Measurements from ENCODE around the gene BAIAP3.
"Not testable (repeated sequence)": the region's sequence is repeated elsewhere in the genome, so short reads cannot be mapped to it uniquely, and the experiment has no call there.

BAIAP3 gene

DNA sequence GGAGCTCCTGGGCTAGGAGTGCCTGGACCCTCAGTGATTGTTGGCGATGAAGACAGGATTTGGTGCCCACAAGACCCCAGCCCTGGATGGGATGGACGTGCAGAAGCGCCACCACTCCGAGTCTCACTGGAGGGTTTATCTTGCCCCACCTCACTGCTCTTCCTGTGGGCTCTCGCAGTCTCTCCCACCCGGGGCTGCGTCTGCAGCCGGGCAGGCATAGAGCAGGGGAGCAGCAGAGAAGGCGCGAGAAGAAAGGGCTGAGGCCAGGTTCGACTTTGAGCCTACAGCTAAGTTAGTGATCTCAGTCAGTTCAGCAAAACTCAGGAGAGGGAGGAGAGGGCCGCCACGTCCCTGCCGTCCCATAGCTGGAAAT is 17.4 kb upstream of the BAIAP3 start:
- no peak for DNase-seq

DNA sequence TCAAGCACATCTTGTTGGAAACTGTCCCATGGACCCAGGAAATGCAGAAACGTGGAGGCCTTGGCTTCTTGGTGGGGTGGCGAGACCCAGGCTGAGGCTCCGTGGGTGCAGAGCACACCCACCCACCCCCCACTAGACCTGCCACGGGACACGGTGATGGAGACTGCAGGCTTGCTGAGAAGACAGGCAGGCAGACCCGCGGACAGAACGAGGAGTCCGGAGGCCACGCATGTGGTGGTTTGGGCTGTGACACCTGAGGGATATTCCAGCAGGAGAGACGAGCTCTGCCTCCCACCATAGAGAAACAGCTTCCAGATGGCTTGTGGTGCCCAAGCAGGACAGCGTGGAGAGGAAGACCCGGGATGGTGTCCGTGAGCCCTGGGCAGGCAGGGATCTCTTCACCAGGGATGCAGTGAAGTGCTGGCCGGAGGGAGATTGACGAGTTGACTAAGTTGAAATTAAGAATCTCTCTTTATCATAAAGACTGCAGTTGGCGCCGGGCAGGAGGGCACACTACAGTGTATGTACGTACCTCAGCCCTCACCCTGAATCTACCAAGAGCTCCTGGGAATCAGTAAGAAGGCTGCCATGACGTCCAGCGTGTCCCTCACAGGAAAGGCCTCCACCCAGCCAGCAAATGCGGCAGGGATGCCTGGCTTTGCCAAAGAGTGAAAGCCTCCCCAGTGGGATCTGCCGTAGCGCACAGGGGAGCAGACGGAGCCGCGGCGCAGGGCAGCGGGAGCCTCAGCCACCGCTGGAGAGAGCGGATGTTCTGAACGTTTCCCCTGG is 15.8 kb upstream of the BAIAP3 start:
- DNase-seq, result no peak

DNA sequence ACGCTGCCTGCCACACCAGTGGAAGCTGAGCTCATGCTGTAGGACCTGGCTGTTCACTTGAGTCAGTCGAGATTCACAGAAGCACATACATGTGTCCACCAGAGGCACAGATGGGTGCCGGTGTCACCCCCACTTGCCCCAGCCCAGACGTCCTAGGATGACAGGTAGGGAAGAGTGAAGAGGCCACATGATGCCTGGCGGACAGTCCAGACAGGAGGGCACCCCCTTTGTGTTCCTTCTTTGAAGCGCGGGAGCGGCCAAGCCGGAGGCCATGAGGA is 15.2 kb upstream of the BAIAP3 start:
- no peak for DNase-seq

DNA sequence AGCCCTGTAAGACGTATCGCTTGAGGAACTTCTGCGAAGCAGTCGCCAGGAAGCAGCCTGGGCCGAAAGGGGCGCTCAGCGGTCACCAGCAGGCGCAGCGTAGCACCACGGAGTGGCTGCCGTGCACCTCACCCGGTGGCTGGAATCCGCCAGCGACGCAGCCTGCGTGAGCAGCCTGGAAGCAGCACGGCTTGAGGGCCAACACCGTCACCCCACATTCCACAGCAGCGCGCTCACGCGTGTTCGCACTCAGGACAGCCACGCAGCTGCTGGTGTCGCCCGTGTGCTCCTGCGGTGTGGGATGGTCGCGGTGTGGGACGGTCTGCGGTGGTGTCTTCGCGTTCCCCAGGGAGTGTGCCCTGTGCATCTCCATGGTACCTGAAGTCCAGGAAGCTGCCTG is 14.4 kb upstream of the BAIAP3 start:
- no peak for DNase-seq

DNA sequence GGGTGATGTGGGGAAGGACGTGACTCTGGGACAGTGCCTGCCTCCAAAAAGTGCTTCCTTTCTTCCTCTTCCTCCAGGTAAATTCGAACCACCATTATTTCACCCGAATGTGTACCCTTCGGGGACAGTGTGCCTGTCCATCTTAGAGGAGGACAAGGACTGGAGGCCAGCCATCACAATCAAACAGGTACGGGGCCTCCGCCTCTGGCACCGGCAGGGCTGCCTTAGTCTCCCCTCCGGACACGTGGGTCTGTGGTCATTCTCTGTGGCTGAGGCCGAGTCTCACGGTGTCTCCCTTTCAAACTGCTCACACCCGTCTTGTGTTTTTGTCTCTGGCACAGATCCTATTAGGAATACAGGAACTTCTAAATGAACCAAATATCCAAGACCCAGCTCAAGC is 13.3 kb upstream of the BAIAP3 start:
- no peak for DNase-seq

DNA sequence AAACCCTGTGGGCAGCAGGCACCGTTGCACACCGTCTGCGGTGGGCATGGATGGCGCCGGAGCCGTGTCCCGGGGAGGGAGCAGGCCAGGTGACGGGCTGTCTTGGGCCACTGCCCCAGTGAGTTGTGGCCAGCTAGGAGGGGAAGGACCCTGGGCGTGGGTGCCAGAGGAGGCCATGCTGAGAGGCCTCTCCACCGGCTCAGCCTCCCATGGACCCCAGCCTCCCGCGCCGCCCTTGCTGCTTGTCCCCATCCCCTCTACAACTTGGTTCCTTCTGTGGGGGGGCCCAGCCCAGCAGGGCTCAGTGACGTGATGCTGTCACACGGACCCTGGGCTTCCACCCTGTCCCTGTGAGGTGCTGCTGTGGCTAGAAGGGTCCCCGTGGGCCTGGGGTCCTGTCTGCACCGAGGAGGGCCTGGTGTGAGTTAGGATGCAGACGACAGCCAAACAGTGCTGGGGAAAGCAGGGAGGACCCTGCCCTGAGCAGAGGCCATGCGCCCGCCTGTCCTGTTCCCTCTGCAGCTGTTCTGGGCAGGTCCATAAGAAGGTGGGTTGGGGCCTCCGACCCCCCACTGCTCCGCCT is 12.7 kb upstream of the BAIAP3 start:
- no peak for DNase-seq

DNA sequence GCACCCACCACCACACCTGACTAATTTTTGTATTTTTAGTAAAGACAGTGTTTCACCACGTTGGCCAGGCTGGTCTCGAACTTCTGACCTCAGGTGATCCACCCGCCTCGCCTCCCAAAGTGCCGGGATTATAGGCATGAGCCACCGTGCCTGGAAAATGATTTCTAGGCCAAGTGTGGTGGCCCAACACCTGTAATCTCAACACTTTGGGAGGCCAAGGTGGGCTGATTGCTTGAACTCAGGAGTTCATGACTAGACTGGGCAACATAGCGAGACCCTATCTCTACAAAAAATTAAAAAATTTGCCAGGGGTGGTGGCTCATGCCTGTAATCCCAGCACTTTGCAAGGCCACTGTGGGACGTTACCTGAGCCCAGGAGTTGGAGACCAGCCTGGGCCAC is 11.0 kb upstream of the BAIAP3 start:
- DNase-seq, result no peak

DNA sequence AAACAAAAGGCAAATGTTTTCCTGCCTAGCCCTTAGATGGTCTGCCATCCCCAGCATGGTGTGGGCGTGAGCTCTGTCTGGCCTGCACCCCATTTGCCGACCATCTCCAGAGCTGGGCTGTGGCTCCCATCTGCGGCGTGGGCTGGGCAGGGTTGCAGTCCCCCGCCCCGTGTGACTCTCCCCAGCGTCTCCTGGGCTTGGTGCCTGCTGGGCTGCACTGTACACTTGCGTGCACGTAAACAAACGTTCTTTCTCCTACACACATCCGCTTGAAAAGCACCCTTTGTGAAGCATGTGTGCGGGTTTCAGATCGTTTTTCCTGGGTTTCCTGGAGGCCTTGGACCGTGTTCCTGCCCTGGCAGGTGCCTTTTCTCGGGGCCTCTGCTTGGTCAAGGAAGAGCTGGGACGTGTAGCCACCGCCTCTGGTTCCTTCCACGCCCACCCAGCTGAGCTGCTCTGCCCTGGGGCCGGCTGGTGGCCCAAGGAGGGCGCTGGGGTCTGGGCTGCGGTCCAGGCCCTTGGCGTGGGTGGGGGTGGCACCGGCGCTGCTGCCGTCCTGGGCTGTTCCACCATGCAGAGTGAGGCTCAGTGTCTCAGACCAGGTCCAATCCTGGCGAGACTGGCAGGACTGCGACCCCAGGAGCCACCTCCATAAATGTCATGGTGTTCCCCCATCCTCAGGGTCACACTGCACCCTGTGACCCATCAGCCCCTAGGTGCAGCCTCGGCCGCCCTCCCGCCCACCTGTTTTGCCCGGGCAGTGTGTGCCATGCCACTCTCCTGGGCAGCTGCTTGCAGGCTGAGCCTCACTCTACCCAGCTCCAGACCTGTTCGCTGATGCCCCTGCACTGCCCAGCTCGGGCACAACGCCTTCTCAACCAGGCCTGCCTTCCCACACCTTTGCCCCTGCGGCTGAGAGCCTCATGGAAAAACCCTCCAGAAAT is 9.9 kb upstream of the BAIAP3 start:
- no peak for DNase-seq

DNA sequence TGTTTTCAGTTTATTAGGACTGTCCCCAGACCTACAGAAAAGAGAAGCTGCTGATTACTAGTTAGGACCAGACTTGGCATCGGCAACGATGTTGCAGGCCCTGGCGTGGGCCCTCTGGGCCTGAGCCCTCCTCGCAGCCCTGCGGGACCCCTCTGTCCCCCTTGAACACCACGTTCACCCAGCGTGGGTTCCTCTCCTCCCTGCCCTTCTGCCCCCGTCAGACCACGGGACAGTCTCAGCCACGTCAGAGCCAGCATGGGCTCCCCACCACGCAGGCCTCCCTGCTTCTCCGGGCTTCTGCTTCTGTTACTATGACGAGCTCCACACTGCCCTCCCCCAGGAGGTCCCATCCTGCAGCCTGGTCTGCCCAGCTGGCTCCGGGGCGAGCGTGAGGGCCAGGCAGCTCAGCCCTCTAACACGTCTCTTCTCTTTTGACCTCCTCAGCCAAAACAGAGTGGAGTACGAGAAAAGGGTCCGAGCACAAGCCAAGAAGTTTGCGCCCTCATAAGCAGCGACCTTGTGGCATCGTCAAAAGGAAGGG is 9.1 kb upstream of the BAIAP3 start:
- no peak for DNase-seq

DNA sequence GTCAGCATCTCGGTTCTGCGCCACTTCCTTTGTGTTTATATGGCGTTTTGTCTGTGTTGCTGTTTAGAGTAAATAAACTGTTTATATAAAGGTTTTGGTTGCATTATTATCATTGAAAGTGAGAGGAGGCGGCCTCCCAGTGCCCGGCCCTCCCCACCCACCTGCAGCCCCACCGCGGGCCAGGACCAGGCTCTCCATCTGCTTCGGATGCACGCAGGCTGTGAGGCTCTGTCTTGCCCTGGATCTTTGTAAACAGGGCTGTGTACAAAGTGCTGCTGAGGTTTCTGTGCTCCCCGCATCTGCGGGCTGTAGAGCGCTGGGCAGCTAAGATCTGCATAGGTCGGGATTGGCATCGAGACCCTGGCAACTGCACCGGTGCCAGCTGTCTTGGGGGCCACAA is 8.2 kb upstream of the BAIAP3 start:
- DNase-seq, result no peak

DNA sequence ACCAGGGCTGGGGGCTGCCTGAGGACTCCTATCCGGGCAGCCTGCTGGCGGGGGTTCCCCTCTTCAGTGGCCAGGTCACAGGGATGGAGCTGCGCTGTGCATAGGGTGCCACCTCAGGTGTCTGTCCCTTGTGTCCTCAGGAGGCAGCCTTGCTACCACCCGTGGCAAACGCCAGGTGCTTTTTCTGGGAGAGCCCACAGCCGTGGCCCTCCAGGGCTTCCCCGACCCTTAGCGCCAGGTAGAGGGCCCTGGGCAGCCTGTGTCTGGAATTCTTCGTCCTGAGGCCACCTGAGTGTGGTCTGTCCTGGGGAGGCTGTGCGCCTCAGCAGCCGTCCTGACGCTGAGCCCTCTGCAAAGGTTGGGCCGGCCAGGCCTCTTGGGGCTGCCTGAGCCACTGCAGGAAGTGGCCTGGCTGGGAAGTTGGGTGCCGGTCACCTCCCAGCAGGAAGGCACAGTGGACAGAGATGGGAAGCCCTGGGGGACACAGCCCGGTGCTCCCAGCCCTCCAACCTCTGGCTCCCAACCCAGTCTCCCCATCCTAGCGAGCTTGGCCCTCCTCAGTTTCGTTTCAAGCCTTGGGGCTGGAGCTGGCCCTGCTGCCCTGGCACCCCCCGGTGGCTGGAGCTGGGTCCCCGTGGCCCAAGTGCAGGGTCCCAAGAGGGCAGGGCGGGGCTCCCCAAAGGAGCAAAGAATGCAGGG is 7.6 kb upstream of the BAIAP3 start:
- DNase-seq, result no peak

DNA sequence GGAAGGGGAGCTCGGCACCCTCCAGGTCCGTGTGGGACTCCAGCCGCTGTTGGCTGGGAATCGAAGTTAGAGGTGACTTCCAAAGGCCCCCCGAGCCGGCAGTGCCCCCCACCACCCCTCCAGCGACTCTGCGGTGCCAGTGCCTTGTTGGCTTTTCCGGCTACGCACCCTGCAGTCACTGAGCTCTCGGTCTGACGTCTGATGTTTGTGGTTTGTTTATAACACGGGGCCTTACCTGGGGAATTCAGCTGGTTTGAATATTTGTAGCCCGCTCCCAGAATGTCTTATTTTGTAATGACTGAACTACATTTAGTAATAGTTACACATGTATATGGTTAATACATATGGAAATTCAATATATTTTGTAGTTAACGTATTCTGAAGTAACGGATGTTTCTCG is 7.1 kb upstream of the BAIAP3 start:
- DNase-seq, result no peak

DNA sequence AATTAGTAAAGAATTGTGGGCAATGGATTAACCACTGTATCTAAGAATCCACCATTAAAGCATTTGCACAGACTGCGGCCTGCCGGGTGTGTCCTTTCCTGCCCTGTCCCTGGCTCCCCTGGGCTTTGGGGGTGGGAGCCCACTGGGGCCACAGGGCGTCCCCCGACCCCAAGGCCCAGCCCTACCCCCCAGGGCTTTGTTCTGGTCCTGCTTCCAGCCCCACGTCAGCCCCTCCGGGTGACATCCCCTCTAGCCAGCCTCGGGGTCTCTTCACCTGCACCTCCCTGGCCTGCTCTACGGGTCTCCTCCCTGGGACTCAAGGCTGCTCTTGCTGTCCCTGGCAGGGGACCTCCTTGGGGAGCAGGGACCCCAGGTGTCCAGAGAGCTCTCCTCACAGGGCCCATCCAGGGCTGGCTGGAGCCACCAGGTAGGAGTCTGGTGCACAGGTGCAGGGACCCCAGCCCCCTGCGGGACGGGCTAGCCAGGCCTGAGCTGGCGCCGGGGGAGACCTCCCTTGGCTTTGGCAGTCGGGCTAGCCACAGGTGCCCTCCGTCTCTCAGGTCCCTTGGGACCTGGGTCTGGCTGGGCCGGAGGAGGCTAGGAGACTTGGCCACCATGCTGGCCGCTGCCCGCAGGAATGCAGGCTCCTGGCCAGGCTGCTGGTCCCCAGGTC is 6.4 kb upstream of the BAIAP3 start:
- DNase-seq, result no peak

DNA sequence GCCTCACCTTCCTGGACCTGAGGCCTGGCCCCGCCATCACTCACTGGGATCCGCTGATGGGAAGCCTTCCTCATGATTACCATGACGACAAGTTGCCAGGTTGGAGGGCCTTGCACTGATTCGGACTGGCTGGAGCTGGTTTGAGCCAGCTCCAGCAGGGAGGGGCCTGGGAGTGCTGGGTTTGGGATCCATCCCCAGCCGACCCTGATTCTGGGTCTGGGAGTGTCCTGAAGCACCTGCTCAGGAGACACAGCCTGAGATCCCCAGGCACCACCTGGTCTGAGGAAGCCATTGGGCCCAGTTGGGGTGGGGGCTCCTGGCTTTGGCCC is 5.9 kb upstream of the BAIAP3 start:
- no peak for DNase-seq

DNA sequence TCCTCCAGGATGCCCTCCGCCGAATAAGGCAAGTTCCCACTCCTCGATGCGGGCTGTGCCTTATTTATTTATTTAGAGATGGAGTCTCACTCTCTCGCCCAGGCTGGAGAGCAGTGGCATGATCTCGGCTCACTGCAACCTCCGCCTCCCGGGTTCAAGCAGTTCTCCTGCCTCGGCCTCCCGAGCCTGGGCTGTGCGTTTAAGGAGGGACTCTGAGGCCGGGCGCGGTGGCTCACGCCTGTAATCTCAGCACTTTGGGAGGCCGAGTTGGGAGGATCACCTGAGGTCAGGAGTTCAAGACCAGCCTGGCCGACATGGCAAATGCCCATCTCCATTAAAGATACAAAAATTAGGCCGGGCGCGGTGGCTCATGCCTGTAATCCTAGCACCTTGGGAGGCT is 5.3 kb upstream of the BAIAP3 start:
- not testable (repeated sequence) for DNase-seq

DNA sequence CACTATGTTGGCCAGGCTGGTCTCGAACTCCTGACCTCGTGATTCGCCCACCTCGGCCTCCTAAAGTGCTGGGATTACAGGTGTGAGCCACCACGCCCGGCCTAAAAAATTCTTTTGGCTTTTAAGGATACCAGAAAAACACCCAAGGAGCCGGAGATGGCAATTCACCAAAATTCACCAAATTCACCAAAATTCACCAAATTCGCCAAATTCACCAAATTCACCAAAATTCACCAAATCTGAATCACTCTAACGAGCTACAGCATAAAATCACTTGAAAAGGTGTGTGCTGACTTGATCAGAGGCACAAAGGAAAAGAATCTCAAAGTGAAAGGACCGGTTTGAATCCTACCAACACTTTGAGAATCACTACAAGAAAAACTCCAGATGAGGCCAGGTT is 4.5 kb upstream of the BAIAP3 start:
- DNase-seq, result not testable (repeated sequence)

DNA sequence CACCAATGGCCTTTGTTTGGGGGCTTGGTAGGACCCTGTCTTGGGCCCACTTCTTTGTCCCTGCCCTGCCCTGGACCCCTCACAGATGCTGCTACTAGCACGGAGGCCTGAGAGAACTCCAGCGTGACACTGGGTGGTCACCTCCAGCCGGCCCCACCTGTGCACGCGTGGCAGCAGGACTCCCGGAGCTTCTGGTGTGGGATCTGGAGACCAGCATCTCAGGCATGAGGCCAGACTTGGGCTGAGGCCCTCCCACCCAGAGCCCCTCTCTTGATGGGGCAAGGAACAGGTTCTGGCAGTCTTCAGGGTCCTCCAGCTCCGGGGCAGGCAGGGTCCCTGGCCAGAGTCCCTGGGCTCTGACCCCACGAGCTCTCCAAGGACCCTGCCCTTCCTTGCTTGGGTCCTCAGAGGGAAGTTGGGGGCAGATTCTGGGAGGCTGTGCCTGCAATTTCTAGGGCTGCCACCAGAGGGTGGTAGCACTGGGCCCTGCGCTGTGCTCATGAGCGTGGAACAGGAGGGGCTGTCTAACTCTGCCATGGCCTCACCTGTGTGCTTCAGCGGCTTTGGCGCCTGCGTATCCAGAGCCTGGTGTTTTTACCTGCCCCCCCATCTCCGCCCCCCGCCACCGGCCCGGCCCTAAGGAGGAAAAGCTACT is 3.1 kb upstream of the BAIAP3 start:
- no peak for DNase-seq

DNA sequence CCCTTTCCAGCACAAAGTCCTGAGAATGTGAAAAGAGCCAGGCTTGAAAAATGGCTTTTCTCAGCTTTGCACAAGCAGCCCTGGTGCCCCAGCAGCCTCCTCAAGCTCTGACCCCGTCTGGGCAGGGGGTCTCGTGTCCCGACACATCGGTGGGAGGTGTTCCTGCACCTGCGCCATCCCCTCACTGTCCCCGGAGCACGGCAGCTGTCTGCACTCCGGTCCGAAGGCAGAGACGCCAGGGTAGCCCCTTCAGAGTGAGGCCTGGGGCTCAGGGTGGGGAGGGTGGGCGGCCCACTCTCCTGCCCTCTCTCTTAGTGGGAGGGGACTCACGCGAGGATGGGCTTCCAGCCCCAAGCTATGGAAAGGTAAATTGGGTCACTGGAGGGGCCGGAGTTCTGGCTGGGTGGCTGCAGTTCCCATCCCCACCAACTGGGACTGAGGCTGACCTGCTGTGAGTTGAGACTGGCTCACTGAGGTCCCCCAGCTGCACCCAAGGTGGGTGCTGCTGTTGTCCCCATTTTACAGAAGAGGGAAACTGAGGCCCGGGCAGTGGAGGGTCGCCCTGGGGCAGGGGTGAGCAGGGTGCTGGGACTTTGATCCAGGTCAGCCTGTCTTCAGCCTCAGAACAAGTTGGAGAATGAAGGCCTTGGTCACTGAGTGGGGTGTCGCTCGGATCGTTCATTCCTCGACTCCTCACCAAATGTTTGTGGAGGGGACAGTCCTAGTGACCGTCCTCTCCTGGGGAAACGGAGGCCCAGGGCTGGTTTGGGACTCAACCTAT is 2.3 kb upstream of the BAIAP3 start:
- no peak for DNase-seq

DNA sequence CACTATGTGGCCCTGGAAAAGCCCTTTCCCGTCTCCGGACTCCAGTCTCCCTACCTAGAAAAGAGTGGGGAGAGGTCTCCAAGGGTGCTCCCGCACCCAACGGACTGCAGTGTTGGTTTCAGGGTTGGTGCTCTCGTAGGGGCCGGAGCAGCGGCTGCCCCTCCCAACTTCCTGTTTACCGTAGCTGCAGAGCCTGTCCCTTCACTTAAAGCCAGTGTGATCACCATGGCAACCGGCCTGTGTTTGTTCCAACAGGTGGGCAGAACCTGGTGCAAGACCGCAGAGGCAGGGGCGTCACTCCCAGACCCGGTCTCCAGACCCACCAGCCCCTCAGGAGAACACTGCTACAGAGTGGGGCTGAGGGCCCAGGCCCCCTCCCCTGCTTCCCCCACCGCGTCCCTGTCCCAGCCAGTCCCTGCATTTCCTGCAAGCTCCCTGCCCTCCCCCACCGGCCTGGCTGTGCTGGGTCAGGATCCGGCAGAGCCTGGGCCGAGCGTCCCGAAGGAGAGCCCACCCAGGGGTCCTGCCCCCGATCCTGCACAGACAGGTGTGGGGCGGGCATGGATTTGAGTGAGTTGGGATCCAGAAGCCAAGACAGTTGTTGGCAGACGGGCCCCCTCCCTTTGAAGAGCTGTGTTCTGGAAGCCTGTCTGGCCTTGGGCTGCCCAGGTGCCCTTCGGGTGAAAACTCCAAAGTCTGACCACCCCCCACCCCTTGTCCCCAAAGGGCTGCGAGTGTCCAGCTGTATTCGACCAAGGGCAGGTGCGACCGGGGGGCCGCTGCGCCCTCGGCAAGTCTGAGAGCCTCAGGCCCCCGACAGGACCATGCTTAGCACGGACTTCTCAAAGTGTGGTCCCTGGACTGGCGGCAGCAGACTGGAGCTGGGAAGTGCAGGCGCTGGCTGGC is 1.5 kb upstream of the BAIAP3 start:
- peak; percentile 84 for DNase-seq

DNA sequence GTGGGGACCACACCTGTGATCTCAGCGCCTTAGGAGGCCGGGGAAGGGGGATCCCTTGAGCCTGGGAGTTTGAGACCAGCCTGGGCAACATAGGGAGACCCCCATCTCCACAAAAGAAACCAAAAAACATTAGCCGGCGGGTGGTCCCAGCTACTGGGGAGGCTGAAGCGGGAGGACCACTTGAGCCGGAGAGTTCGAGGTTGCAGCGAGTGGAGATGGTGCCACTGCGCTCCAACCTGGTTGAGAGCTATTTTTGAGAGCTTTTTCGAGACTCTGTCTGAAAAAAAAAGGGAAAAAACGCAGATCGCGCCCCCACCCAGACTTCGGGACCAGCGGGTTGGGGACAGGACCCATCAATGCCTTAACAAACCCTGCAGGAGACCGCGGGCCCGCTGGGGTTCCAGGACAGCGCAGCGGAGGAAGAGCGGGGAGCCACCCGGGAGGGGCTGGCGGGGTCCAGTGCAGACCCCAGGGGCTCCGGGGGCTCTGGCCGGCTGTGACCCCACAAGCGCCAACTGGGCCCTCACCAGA is 762 bp upstream of the BAIAP3 start:
- DNase-seq, result no peak

Data from SHP77 (cell line).